Measurements from ENCODE around the gene TNIK. TPM values are rescaled to one million over a fixed set of nuclear protein-coding genes. Genes with fewer than 3 reads are reported as not detected.

The TNIK gene
- total and polyA plus RNA-seq, 2 of the 13 experiments (the other 11 are each of a cell fraction or from before 2014, with no cell fraction given) = 0.15 to 0.22 TPM

GRCh38 chr3:171018156-171018935, 441.9 kb downstream of the TNIK start:
- H2AFZ ChIP-seq (ENCODE audit: low read length) = no peak overlapping the region
- H3K4me1 ChIP-seq (ENCODE audit: insufficient read depth, low read length) = peaks cover 75% of the 10 kb centered on the region
- no peaks in the 10 kb centered on the region for H3K27me3 ChIP-seq (ENCODE audit: control insufficient read depth in 1 of 2, insufficient read depth in 2 of 2, low read length in 2 of 2)
- no peak for FAIRE-seq
- H3K9me3 ChIP-seq (ENCODE audit: low read length) = no peaks in the 10 kb centered on the region
- intact Hi-C loops (cut with micrococcal nuclease; ENCODE audit: unreplicated experiment) = no loop called here
- in situ Hi-C loops (cut with HindIII; ENCODE audit: extremely low pct_ligation_motif_present, low pct_unique_long_range_greater_than_20kb) = no loop called here
- H3K27ac ChIP-seq (ENCODE audit: extremely low read length, insufficient read depth, low read length) = no peak overlapping the region
- ChIA-PET CTCF (ENCODE audit: low intra/inter-chr PET ratio, low total read pairs) (interaction anchor here (0.9 kb wide), 1 partner anchor 56 kb away, joined by 3 read pairs; no protein-coding TSS in a partner anchor), POLR2A (interaction anchor here (1.2 to 1.5 kb wide), 3 partner anchors 8 to 16 kb away, joined by 3 to 11 read pairs (median 4); partner anchors contain the start of gene SLC2A2)
- H4K20me1 ChIP-seq (ENCODE audit: insufficient read depth, low read length) = no peaks in the 10 kb centered on the region
- 70% methylated on average over 6 of the region's 6 CpGs for WGBS (ENCODE audit: low lambda C conversion rate)
- H3K36me3 ChIP-seq (replicated peaks in 1 of 2; ENCODE audit: control insufficient read depth in 1 of 2, insufficient read depth in 2 of 2, low read length in 2 of 2) = no peaks in the 10 kb centered on the region; a peak in 1 of 5 replicates
- H3K4me3 ChIP-seq (replicated peaks in 1 of 3; ENCODE audit: insufficient read depth in 1 of 3, low read depth in 2 of 3, low read length in 3 of 3) = no peak overlapping the region
- TF ChIP-seq SOX6 (IDR thresholded peaks at IDR 0.05) (no peak), SOX6 (CRISPR knock-in tag; IDR thresholded peaks at IDR 0.05) (0 out of 2 replicates have a peak, but pooled peaks have one; percentile 17), GRHL1 (CRISPR knock-in tag; conservative IDR thresholded peaks at IDR 0.05) (no peak), RXRB (CRISPR knock-in tag; IDR thresholded peaks at IDR 0.05; ENCODE audit: borderline replicate concordance) (0 out of 2 replicates have a peak, but pooled peaks have one; percentile 11), U2AF1 (optimal IDR thresholded peaks at IDR 0.05; ENCODE audit: low read depth, low read length) (no peak), ZBTB26 (CRISPR knock-in tag; IDR thresholded peaks at IDR 0.05; ENCODE audit: borderline replicate concordance) (no peak), SMYD3 (CRISPR knock-in tag; IDR thresholded peaks at IDR 0.05) (0 out of 2 replicates have a peak, but pooled peaks have one; percentile 29), MIXL1 (CRISPR knock-in tag; IDR thresholded peaks at IDR 0.05) (0 out of 2 replicates have a peak, but pooled peaks have one; percentile 10), SMC3 (IDR thresholded peaks at IDR 0.05; ENCODE audit: low read length) (peak; percentile 50; the same call in 1 of the 2 replicates), SAP130 (CRISPR knock-in tag; IDR thresholded peaks at IDR 0.05; ENCODE audit: low read depth) (peak; percentile 31; the same call in 1 of the 2 replicates), XRCC5 (optimal IDR thresholded peaks at IDR 0.05; ENCODE audit: low read length) (peak; percentile 43), ZGPAT (CRISPR knock-in tag; IDR thresholded peaks at IDR 0.05) (0 out of 2 replicates have a peak, but pooled peaks have one; percentile 16), SKI (IDR thresholded peaks at IDR 0.05; ENCODE audit: partially characterized antibody) (no peak), STAG1 (CRISPR knock-in tag; IDR thresholded peaks at IDR 0.05) (peak; percentile 35; the same call in 1 of the 2 replicates), SALL1 (CRISPR knock-in tag; IDR thresholded peaks at IDR 0.05) (0 out of 2 replicates have a peak, but pooled peaks have one; percentile 27)
- TF ChIP-seq, protein P1, sequence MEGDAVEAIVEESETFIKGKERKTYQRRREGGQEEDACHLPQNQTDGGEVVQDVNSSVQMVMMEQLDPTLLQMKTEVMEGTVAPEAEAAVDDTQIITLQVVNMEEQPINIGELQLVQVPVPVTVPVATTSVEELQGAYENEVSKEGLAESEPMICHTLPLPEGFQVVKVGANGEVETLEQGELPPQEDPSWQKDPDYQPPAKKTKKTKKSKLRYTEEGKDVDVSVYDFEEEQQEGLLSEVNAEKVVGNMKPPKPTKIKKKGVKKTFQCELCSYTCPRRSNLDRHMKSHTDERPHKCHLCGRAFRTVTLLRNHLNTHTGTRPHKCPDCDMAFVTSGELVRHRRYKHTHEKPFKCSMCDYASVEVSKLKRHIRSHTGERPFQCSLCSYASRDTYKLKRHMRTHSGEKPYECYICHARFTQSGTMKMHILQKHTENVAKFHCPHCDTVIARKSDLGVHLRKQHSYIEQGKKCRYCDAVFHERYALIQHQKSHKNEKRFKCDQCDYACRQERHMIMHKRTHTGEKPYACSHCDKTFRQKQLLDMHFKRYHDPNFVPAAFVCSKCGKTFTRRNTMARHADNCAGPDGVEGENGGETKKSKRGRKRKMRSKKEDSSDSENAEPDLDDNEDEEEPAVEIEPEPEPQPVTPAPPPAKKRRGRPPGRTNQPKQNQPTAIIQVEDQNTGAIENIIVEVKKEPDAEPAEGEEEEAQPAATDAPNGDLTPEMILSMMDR (CRISPR knock-in tag; IDR thresholded peaks at IDR 0.05) = peak; percentile 59
- H3K9ac ChIP-seq (ENCODE audit: insufficient read depth, low read depth, low read length) = no peak overlapping the region
- H3K79me2 ChIP-seq (ENCODE audit: insufficient read depth, low read length) = peaks cover 46% of the 10 kb centered on the region
- no peak for DNase-seq (ENCODE audit: low spot score)
- no peak overlapping the region for H3K4me2 ChIP-seq (ENCODE audit: low read depth, low read length)
- BruUV-seq (replicated peaks) = no TSS peak
- peak; percentile 64 for ATAC-seq

Measured in HepG2 (cell line).